ENCODE measurements around the gene PTPRCAP. TPM values are rescaled to one million over a fixed set of nuclear protein-coding genes. Genes with fewer than 3 reads are reported as not detected.

PTPRCAP gene
- total and polyA plus RNA-seq, 10 of the 15 experiments (the other 5 are each of a cell fraction or from before 2014, with no cell fraction given): 4.7 to 266 (median 125) TPM

DNA sequence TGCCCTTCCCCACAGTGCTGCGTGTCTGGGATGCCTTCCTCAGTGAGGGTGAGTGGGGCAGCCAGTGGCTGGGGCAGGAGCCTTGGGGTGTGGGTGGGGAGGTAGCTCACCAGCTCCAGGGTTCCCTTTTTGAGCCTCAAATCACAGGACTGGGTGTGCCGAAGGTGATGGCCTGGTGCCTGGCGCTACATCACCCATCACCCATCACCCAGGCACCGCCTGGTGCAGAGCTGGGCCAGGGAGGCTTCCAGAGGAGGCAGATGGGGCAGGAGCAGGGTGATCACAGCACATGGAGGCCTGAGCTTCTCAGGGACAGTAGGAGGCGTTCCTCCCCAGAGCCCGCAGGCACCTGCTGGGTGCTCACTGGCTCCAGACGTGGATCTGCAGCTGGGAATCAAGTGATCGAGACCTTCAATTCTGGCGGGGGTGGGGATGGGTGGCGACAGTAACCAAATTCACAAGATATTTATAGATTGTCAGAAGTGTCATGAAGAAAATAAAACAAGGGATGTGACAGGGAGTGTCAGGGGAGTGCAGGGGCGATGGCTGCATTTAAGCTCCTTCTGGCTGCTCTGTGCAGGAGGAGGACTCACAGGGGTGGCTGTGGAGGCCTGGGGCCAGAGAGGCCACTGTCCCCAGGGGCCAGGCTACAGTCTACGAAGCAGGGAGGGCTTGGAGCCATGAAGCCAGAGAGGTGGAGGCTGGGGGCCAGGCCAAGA is 30.4 kb downstream of the PTPRCAP start:
- in situ Hi-C loops (cut with MboI): no loop called here
- ATAC-seq: no peak
- no TSS peak for BruUV-seq (replicated peaks)

More for the DNA sequence above, 30.4 kb downstream of the PTPRCAP start:
- intact Hi-C loops (cut with micrococcal nuclease; ENCODE audit: unreplicated experiment): no loop called here
- RAD21 ChIA-PET (ENCODE audit: unreplicated experiment): interaction anchor here (0.9 to 2.6 kb wide), 6 partner anchors 15 to 63 kb away, joined by 4 to 18 read pairs (median 5); partner anchors contain the start of genes PTPRCAP and RAD9A
- H3K4me1 ChIP-seq (ENCODE audit: control insufficient read depth, insufficient read depth, low read length): peaks cover 71% of the 10 kb centered on the region
- no peaks in the 10 kb centered on the region; the same call in 2 of the 3 replicates for H3K9me3 ChIP-seq (replicated peaks; ENCODE audit: control insufficient read depth, insufficient read depth, low read length)
- H3K27ac ChIP-seq (ENCODE audit: control insufficient read depth, insufficient read depth): peak overlapping the region; percentile 6; the same call in 1 of the 2 replicates
- DNase-seq (ENCODE audit: low read depth, low spot score) (no peak), FAIRE-seq (no peak)
- no peak overlapping the region for H2AFZ ChIP-seq (ENCODE audit: control insufficient read depth, low read depth, low read length)
- H3K4me3 ChIP-seq: 0 out of 2 replicates have a peak overlapping the region, but pooled peaks have one; percentile 30
- H3K36me3 ChIP-seq (ENCODE audit: control insufficient read depth in 2 of 2, insufficient read depth in 2 of 2, low read length in 1 of 2): no peaks in the 10 kb centered on the region
- H3K27me3 ChIP-seq (replicated peaks in 1 of 2; ENCODE audit: control insufficient read depth in 2 of 2, insufficient read depth in 2 of 2, low read length in 1 of 2): no peaks in the 10 kb centered on the region
- SMC1A ChIA-PET (ENCODE audit: uncharacterized antibody, unreplicated experiment): interaction anchor here (0.7 to 3.1 kb wide), 7 partner anchors 13 to 99 kb away, joined by 3 to 11 read pairs (median 3); partner anchors contain the start of genes PTPRCAP and TMEM134
- POLR2A ChIA-PET: interaction anchor here (0.7 to 3.0 kb wide), 7 partner anchors 11 to 77 kb away, joined by 3 to 12 read pairs (median 4); partner anchors contain the start of genes PTPRCAP, RPS6KB2 and TMEM134
- H3K4me2 ChIP-seq (ENCODE audit: control insufficient read depth, insufficient read depth): peak overlapping the region; percentile 31
- TF ChIP-seq IKZF1 (conservative IDR thresholded peaks at IDR 0.05) (peak; percentile 28; the same call in 1 of the 2 replicates), CBX5 (IDR thresholded peaks at IDR 0.05; ENCODE audit: low read depth) (no peak)
- TF ChIP-seq, protein P1, sequence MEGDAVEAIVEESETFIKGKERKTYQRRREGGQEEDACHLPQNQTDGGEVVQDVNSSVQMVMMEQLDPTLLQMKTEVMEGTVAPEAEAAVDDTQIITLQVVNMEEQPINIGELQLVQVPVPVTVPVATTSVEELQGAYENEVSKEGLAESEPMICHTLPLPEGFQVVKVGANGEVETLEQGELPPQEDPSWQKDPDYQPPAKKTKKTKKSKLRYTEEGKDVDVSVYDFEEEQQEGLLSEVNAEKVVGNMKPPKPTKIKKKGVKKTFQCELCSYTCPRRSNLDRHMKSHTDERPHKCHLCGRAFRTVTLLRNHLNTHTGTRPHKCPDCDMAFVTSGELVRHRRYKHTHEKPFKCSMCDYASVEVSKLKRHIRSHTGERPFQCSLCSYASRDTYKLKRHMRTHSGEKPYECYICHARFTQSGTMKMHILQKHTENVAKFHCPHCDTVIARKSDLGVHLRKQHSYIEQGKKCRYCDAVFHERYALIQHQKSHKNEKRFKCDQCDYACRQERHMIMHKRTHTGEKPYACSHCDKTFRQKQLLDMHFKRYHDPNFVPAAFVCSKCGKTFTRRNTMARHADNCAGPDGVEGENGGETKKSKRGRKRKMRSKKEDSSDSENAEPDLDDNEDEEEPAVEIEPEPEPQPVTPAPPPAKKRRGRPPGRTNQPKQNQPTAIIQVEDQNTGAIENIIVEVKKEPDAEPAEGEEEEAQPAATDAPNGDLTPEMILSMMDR (IDR thresholded peaks at IDR 0.05 in 2 of 3, conservative IDR thresholded peaks at IDR 0.05 in 1 of 3; ENCODE audit: control insufficient read depth in 2 of 3, extremely low read depth in 1 of 3, insufficient read depth in 1 of 3, low read depth in 3 of 3, low read length in 3 of 3): peak in 2 of 3 experiments; percentile 25 to 48; a peak in 3 of 6 replicates
- WGBS (ENCODE audit: insufficient coverage, insufficient replicate concordance, low lambda C conversion rate, missing lambda C conversion rate): 21% methylated on average over 12 of the region's 12 CpGs
- no peaks in the 10 kb centered on the region for H4K20me1 ChIP-seq (ENCODE audit: control insufficient read depth, insufficient read depth)
- H3K9ac ChIP-seq (ENCODE audit: control insufficient read depth, insufficient read depth, low read length): no peak overlapping the region
- H3K79me2 ChIP-seq (ENCODE audit: control insufficient read depth, insufficient read depth, low read length): peaks cover 33% of the 10 kb centered on the region
- CTCF ChIA-PET: interaction anchor here (0.8 to 1.9 kb wide), 4 partner anchors 13 to 62 kb away, joined by 3 to 7 read pairs (median 4); partner anchors contain the start of gene TMEM134

All from GM12878 (cell line).